GM12878 (cell line): Measurements from ENCODE around the gene ANKRD16. TPM values are rescaled to one million over a fixed set of nuclear protein-coding genes. Genes with fewer than 3 reads are reported as not detected.

ENCODE experiments used
- ATAC-seq: fragments of 200-7000 bp; cut with Tn5 transposase; 3 replicates; pipeline ENCODE4 v1.9.1; 2020; ENCODE audit warnings: mild to moderate bottlenecking, moderate library complexity
- BruUV-seq: library from RNA; stranded (reverse); fragments of 400-500 nt; replicated peaks from 2 replicates; lab custom pipeline; 2021; lab: Mats Ljungman, UMichigan
- CTCF ChIA-PET: fragments of 300-600 bp; sonication (Branson Sonifier 250); formaldehyde crosslinking; extraction: SDS; loops from one replicate; lab custom pipeline; 2021; ENCODE audit warnings: inconsistent platforms; lab: Yijun Ruan, JAX
- POLR2A ChIA-PET: fragments of 350-600 bp; formaldehyde crosslinking; extraction: SDS; loops from one replicate; lab custom pipeline; 2021; ENCODE audit warnings: inconsistent platforms; lab: Charles Lee
- RAD21 ChIA-PET: fragments of 300-600 bp; sonication (Branson Sonifier 250); formaldehyde crosslinking; loops from one replicate; lab custom pipeline; 2023; ENCODE audit warnings: antibody characterized with exemption; ENCODE audit not compliant: unreplicated experiment; lab: Charles Lee
- SMC1A ChIA-PET: fragments of 300-600 bp; sonication (Branson Sonifier 250); formaldehyde crosslinking; loops from one replicate; lab custom pipeline; 2023; ENCODE audit not compliant: unreplicated experiment, uncharacterized antibody; lab: Charles Lee
- DNase-seq: peaks from one replicate; pipeline ENCODE4 v3.0.0-alpha.2; 2011; ENCODE audit warnings: low read depth, low spot score
- FAIRE-seq: peaks from 3 replicates; lab custom pipeline; 2011; peaks lifted over from hg19 to GRCh38; lab: Jason Lieb, UNC
- H2AFZ ChIP-seq: 2 replicates; pipeline ENCODE4 v1.6.0; 2011; ENCODE audit warnings: low read depth, low read length, control low read depth; ENCODE audit not compliant: control insufficient read depth
- H3K27ac ChIP-seq: 2 replicates; pipeline ENCODE4 v1.5.1; 2011; ENCODE audit warnings: control low read depth; ENCODE audit not compliant: control insufficient read depth, insufficient read depth
- H3K27me3 ChIP-seq, 2 experiments: replicated peaks in 1 of 2; 2 replicates each; pipeline versions ENCODE4 v1.6.0 to v1.6.1; 2011; ENCODE audit warnings: low read length in 1 of 2; ENCODE audit not compliant: control insufficient read depth in 2 of 2, insufficient read depth in 2 of 2
- H3K36me3 ChIP-seq, 2 experiments: 2 replicates each; pipeline ENCODE4 v1.5.1; 2011; ENCODE audit warnings: low read length in 1 of 2; ENCODE audit not compliant: control insufficient read depth in 2 of 2, insufficient read depth in 2 of 2
- H3K4me1 ChIP-seq: 2 replicates; pipeline ENCODE4 v1.6.1; 2011; ENCODE audit warnings: mild to moderate bottlenecking, low read length, moderate library complexity, mixed read lengths; ENCODE audit not compliant: control insufficient read depth, insufficient read depth
- H3K4me2 ChIP-seq: 2 replicates; pipeline ENCODE4 v1.6.0; 2011; ENCODE audit warnings: control low read depth; ENCODE audit not compliant: control insufficient read depth, insufficient read depth
- H3K4me3 ChIP-seq: fragments of 200-600 bp; sonication (generic); 2 replicates; pipeline ENCODE4 v1.5.1; 2016
- H3K79me2 ChIP-seq: 2 replicates; pipeline ENCODE4 v1.6.0; 2011; ENCODE audit warnings: low read length; ENCODE audit not compliant: control insufficient read depth, insufficient read depth
- H3K9ac ChIP-seq: 2 replicates; pipeline ENCODE4 v1.8.0; 2011; ENCODE audit warnings: low read length, control low read depth, mixed read lengths; ENCODE audit not compliant: control insufficient read depth, insufficient read depth
- H3K9me3 ChIP-seq: replicated peaks from 3 replicates; pipeline ENCODE4 v1.5.1; 2011; ENCODE audit warnings: mild to moderate bottlenecking, low read length; ENCODE audit not compliant: control insufficient read depth, insufficient read depth
- H4K20me1 ChIP-seq: 2 replicates; pipeline ENCODE4 v1.6.0; 2011; ENCODE audit not compliant: control insufficient read depth, insufficient read depth
- CBX5 ChIP-seq: sonication (generic); IDR thresholded peaks from 2 replicates; pipeline ENCODE4 v1.6.1; 2016; ENCODE audit warnings: low read depth, moderate library complexity, mild to moderate bottlenecking, inconsistent platforms
- DPF2 ChIP-seq: fragments of 450-650 bp; IDR thresholded peaks from 2 replicates; pipeline ENCODE4 v1.6.1; 2017; ENCODE audit warnings: mild to moderate bottlenecking
- JUND ChIP-seq: IDR thresholded peaks from 2 replicates; pipeline ENCODE4 v1.6.1; 2012; ENCODE audit warnings: low read depth, mild to moderate bottlenecking, low read length, improper control_type of control experiment, moderate library complexity
- KAT2A ChIP-seq: conservative IDR thresholded peaks from 2 replicates; pipeline ENCODE4 v1.6.1; 2011; ENCODE audit warnings: low read depth, low read length; ENCODE audit not compliant: control insufficient read depth
- MEF2B ChIP-seq: fragments of 450-650 bp; IDR thresholded peaks from 2 replicates; pipeline ENCODE4 v1.6.1; 2018; ENCODE audit warnings: mild to moderate bottlenecking, moderate library complexity; ENCODE audit not compliant: partially characterized antibody, poor library complexity, severe bottlenecking
- POLR2AphosphoS5 ChIP-seq: IDR thresholded peaks from 2 replicates; pipeline ENCODE4 v1.6.1; 2011; ENCODE audit warnings: mild to moderate bottlenecking, low read length, inconsistent platforms
- WGBS: methylation state at CpG from one replicate; pipeline ENCODE4 v1.1.6; 2016; ENCODE audit warnings: low lambda C conversion rate; ENCODE audit not compliant: insufficient replicate concordance, insufficient coverage; ENCODE audit errors: missing lambda C conversion rate; 5-methylcytosine and 5-hydroxymethylcytosine counted together
- in situ Hi-C: fragments of 300-500 bp; cut with MboI; formaldehyde crosslinking; loops from 9 replicates; pipeline ENCODE4 v1.14.3; 2018; ENCODE audit warnings: mixed read lengths
- intact Hi-C: fragments of 100-400 bp; cut with micrococcal nuclease; formaldehyde crosslinking; loops from one replicate; pipeline ENCODE4 v1.14.2; 2022; ENCODE audit not compliant: unreplicated experiment
- polyA plus RNA-seq, 11 experiments: library from polyadenylated mRNA; depleted of rRNA in 4 of 11; unstranded in 6 of 11; stranded (reverse) in 5 of 11; fragments of >200 nt; fragmentation: Nextera tagmentation in 4 of 11; fragmentation: Illumina TruSeq in 1 of 11; extraction: Ambion mirVana in 4 of 11; extraction: Trizol in 1 of 11; gene quantifications; 1 replicate in 1 of 11; 2 replicates in 10 of 11; pipeline versions ENCODE4 v1.2.1 to v1.2.3, GENCODE V29; 2011 to 2016; ENCODE audit warnings: inconsistent platforms in 2 of 11, missing spikeins in 2 of 11, low read depth in 1 of 11
- total RNA-seq, 4 experiments: library from RNA; depleted of rRNA in 3 of 4; stranded (reverse); fragments of >200 nt in 3 of 4; fragmentation: Illumina TruSeq in 1 of 4; extraction: Trizol in 1 of 4; gene quantifications; 2 replicates each; pipeline versions ENCODE4 v1.2.1 to v1.2.3, GENCODE V29; 2013 to 2021
- TF ChIP-seq, protein P1 (sequence below): IDR thresholded peaks from 2 replicates; pipeline ENCODE4 v1.6.1; 2012; ENCODE audit warnings: improper control_type of control experiment, low read depth, low read length; ENCODE audit not compliant: insufficient replicate concordance

The ANKRD16 gene
- total and polyA plus RNA-seq, 10 of the 15 experiments (the other 5 are each of a cell fraction or from before 2014, with no cell fraction given): 0.57 to 13.6 (median 4.4) TPM

- Histone ChIP-seq H3K9ac (no peak overlapping the region), H2AFZ (no peak overlapping the region), H4K20me1 (no peaks in the 10 kb centered on the region), H3K79me2 (no peaks in the 10 kb centered on the region), H3K27me3 (no peaks in the 10 kb centered on the region)
- RAD21 ChIA-PET: no interaction called here
- SMC1A ChIA-PET: no interaction called here
- CTCF ChIA-PET: no interaction called here
- POLR2A ChIA-PET: no interaction called here
- 98% methylated on average over 5 of the region's 5 CpGs for WGBS
- TF ChIP-seq MEF2B: no peak
- TF ChIP-seq KAT2A: no peak
- TF ChIP-seq JUND: no peak
- TF ChIP-seq POLR2AphosphoS5: no peak
- no peak for TF ChIP-seq DPF2
- TF ChIP-seq, protein P1, sequence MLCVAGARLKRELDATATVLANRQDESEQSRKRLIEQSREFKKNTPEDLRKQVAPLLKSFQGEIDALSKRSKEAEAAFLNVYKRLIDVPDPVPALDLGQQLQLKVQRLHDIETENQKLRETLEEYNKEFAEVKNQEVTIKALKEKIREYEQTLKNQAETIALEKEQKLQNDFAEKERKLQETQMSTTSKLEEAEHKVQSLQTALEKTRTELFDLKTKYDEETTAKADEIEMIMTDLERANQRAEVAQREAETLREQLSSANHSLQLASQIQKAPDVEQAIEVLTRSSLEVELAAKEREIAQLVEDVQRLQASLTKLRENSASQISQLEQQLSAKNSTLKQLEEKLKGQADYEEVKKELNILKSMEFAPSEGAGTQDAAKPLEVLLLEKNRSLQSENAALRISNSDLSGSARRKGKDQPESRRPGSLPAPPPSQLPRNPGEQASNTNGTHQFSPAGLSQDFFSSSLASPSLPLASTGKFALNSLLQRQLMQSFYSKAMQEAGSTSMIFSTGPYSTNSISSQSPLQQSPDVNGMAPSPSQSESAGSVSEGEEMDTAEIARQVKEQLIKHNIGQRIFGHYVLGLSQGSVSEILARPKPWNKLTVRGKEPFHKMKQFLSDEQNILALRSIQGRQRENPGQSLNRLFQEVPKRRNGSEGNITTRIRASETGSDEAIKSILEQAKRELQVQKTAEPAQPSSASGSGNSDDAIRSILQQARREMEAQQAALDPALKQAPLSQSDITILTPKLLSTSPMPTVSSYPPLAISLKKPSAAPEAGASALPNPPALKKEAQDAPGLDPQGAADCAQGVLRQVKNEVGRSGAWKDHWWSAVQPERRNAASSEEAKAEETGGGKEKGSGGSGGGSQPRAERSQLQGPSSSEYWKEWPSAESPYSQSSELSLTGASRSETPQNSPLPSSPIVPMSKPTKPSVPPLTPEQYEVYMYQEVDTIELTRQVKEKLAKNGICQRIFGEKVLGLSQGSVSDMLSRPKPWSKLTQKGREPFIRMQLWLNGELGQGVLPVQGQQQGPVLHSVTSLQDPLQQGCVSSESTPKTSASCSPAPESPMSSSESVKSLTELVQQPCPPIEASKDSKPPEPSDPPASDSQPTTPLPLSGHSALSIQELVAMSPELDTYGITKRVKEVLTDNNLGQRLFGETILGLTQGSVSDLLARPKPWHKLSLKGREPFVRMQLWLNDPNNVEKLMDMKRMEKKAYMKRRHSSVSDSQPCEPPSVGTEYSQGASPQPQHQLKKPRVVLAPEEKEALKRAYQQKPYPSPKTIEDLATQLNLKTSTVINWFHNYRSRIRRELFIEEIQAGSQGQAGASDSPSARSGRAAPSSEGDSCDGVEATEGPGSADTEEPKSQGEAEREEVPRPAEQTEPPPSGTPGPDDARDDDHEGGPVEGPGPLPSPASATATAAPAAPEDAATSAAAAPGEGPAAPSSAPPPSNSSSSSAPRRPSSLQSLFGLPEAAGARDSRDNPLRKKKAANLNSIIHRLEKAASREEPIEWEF: no peak
- no peak for TF ChIP-seq CBX5
- TF ChIP-seq, all 136 proteins: peak for 0
- Histone ChIP-seq H3K4me3 (no peak overlapping the region), H3K27ac (no peak overlapping the region), H3K4me2 (no peak overlapping the region), H3K4me1 (no peaks in the 10 kb centered on the region), H3K36me3 (peaks cover 9 to 46% of the 10 kb centered on the region in 2 experiments), H3K9me3 (no peaks in the 10 kb centered on the region)
- intact Hi-C loops (no loop called here), in situ Hi-C loops (no loop called here)
- DNase-seq (no peak), FAIRE-seq (no peak), ATAC-seq (no peak)
- no TSS peak for BruUV-seq
These were observed 42.7 kb upstream of the ANKRD16 start for GRCh38 chr10:5932345-5932744.
